ENCODE data around the gene ANTKMT. TPM values are rescaled to one million over a fixed set of nuclear protein-coding genes. Genes with fewer than 3 reads are reported as not detected.
"Not testable (repeated sequence)": the region's sequence is repeated elsewhere in the genome, so short reads cannot be mapped to it uniquely, and the experiment has no call there.

Gene ANTKMT
- total RNA-seq, 2 experiments from 2014 or later, result 8.1 TPM

DNA sequence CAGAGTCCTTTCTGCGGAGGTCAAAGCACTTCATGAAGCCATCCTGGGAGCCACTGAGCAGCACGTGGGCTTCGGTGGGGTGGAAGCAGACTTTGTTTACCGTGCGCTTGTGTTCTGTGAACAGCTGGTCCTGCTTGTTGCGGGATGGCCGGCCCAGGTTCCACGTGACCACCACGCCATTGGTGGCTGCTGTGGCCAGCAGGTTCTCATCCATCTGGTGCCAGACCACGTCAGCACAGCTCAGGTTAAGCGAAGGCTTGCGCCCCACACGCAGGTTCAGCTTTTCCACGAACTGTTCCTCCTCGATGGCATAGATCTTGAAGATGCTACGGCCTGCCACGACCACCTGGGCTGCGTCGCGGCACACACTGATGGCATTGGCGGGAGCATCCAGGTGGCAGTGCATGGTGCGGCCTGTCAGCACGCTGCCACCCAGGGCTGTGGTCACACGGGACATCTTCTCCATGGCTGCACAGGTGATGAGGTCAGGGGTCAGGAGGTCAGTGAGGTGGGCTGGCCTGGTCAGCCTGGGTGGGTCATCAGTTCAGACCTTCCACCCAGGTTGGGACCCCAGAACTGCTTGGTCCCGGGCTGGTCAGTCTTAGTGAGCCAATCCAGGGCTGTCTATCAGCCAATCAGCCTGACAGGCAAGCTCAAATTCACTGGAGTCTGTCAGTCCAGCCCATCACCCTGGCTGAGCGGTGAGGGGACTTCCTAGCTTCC, 31.6 kb upstream of the ANTKMT start:
- POLR2A ChIA-PET, result interaction anchor here (0.9 to 3.0 kb wide), 9 partner anchors 8 to 314 kb away, joined by 3 to 35 read pairs (median 6); partner anchors contain the start of genes CHTF18, METTL26, RHOT2 and RPUSD1
- TF ChIP-seq, protein P1, sequence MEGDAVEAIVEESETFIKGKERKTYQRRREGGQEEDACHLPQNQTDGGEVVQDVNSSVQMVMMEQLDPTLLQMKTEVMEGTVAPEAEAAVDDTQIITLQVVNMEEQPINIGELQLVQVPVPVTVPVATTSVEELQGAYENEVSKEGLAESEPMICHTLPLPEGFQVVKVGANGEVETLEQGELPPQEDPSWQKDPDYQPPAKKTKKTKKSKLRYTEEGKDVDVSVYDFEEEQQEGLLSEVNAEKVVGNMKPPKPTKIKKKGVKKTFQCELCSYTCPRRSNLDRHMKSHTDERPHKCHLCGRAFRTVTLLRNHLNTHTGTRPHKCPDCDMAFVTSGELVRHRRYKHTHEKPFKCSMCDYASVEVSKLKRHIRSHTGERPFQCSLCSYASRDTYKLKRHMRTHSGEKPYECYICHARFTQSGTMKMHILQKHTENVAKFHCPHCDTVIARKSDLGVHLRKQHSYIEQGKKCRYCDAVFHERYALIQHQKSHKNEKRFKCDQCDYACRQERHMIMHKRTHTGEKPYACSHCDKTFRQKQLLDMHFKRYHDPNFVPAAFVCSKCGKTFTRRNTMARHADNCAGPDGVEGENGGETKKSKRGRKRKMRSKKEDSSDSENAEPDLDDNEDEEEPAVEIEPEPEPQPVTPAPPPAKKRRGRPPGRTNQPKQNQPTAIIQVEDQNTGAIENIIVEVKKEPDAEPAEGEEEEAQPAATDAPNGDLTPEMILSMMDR (IDR thresholded peaks at IDR 0.05), result no peak
- Histone ChIP-seq H3K9me3 (ENCODE audit: control insufficient read depth in 1 of 2, insufficient read depth in 1 of 2, low read length in 2 of 2) (peaks cover 0 to 7% of the 10 kb centered on the region in 2 experiments), H3K4me1 (ENCODE audit: insufficient read depth, low read length) (peaks cover 52% of the 10 kb centered on the region), H3K27ac (ENCODE audit: low read depth in 1 of 2, low read length in 2 of 2) (peak overlapping the region; percentile 69 to 73), H3K27me3 (ENCODE audit: control insufficient read depth in 1 of 2, insufficient read depth in 2 of 2, low read length in 2 of 2) (no peaks in the 10 kb centered on the region), H3K36me3 (ENCODE audit: insufficient read depth, low read length) (peaks cover 11% of the 10 kb centered on the region), H3K4me3 (ENCODE audit: low read length) (peak overlapping the region; percentile 88)
- Mint-ChIP-seq H3K36me3 (ENCODE audit: low read depth) (peaks cover 5% of the 10 kb centered on the region), H3K27me3 (no peaks in the 10 kb centered on the region), H3K27ac (peak overlapping the region; percentile 88), H3K9me3 (no peaks in the 10 kb centered on the region), H3K4me1 (ENCODE audit: low read depth) (peaks cover 15% of the 10 kb centered on the region), H3K4me3 (peak overlapping the region; percentile 96)
- CTCF ChIA-PET, result interaction anchor here (1.0 to 1.3 kb wide), 2 partner anchors 22 to 23 kb away, joined by 3 read pairs; no protein-coding TSS in a partner anchor
- ATAC-seq (ENCODE audit: poor library complexity) (no peak), DNase-seq (peak in 1 of 14 experiments; percentile 44)
- intact Hi-C loops (cut with DNase I, micrococcal nuclease), result no loop called here

DNA sequence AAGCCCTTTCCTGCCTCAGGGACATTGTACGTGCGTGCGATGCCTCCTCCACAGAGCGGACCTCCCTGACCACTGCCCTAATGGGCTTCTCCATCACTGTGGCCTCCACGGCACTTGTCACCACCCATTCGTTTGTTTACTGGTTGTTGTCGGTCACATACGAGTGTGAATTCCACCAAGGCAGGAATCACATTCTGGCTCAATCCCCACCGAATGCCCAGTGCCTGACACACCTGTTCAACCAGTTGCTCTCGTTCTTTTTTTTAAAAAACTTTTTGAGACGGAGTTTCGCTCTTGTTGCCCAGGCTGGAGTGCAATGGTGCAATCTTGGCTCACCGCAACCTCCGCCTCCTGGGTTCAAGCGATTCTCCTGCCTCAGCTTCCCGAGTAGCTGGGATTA, 29.7 kb upstream of the ANTKMT start:
- Mint-ChIP-seq H3K4me1 (ENCODE audit: low read depth) (peaks cover 22% of the 10 kb centered on the region), H3K4me3 (peak overlapping the region; percentile 96)
- H3K27ac ChIP-seq (ENCODE audit: low read depth in 1 of 2, low read length in 2 of 2); H3K9me3 Mint-ChIP-seq; H3K27me3 ChIP-seq (ENCODE audit: control insufficient read depth in 1 of 2, insufficient read depth in 2 of 2, low read length in 2 of 2); H3K36me3 ChIP-seq (ENCODE audit: insufficient read depth, low read length); H3K4me3 ChIP-seq (ENCODE audit: low read length); DNase-seq; H3K9me3 ChIP-seq (ENCODE audit: control insufficient read depth in 1 of 2, insufficient read depth in 1 of 2, low read length in 2 of 2); CTCF ChIA-PET; H3K27ac Mint-ChIP-seq; H3K36me3 Mint-ChIP-seq (ENCODE audit: low read depth); ATAC-seq (ENCODE audit: poor library complexity); H3K27me3 Mint-ChIP-seq: not testable (repeated sequence)
- POLR2A ChIA-PET, result interaction anchor here (0.7 to 2.2 kb wide), 4 partner anchors 11 to 116 kb away, joined by 3 to 8 read pairs (median 3); partner anchors contain the start of genes CHTF18, RHOT2, RPUSD1 and STUB1
- intact Hi-C loops (cut with DNase I, micrococcal nuclease), result loop anchor here in 1 of 2 experiments (10.0 kb wide), 2 partner anchors 724 to 1274 kb away; partner anchors contain the start of genes RNF151, RPS2 and UNKL
- H3K4me1 ChIP-seq (ENCODE audit: insufficient read depth, low read length), result peaks cover 51% of the 10 kb centered on the region

DNA sequence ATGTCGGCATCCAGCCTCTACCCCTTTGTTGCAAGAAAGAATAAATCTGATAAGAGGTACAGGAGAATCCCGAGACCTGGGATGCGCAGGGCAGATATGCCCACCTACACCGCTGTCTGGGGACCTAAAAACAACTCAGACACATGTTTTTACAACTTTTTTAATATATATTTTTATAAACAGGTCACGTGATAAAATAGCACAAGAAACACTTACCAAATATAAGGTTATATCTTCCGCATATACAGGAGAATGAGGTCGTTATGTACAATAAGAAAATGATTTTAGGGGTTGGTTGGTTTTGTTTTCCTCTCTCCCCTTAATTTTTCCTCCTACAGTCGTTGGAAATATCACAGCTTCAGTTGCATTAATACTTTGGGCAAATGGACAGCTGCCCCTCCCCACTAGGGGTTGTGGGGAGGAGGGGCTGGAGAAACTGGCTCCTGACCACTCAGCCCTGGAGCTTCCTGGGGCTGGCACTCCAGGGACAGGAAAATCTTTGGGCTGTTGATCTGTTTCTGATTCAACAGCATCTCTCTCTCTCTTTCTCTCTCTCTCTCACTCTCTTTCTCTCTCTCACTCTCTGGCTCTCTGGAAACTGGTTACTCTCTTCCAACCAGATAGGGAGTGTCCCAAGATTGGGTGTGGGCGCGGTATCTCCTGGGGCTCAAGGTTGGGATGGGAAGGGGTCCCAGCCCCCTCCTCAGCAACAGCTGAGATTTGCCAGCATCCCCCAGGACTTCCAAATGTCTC, 28.4 kb upstream of the ANTKMT start:
- ATAC-seq (ENCODE audit: poor library complexity) (no peak), DNase-seq (no peak)
- Histone ChIP-seq H3K9me3 (ENCODE audit: control insufficient read depth in 1 of 2, insufficient read depth in 1 of 2, low read length in 2 of 2) (peaks cover 0 to 7% of the 10 kb centered on the region in 2 experiments), H3K4me1 (ENCODE audit: insufficient read depth, low read length) (peaks cover 56% of the 10 kb centered on the region), H3K27me3 (ENCODE audit: control insufficient read depth in 1 of 2, insufficient read depth in 2 of 2, low read length in 2 of 2) (no peaks in the 10 kb centered on the region), H3K27ac (ENCODE audit: low read depth in 1 of 2, low read length in 2 of 2) (no peak overlapping the region), H3K4me3 (ENCODE audit: low read length) (no peak overlapping the region), H3K36me3 (ENCODE audit: insufficient read depth, low read length) (no peaks in the 10 kb centered on the region)
- peak overlapping the region; percentile 80 for H3K4me3 Mint-ChIP-seq
- no peaks in the 10 kb centered on the region for H3K27me3 Mint-ChIP-seq
- no peaks in the 10 kb centered on the region for H3K9me3 Mint-ChIP-seq
- H3K36me3 Mint-ChIP-seq (ENCODE audit: low read depth), result peaks cover 5% of the 10 kb centered on the region
- H3K4me1 Mint-ChIP-seq (ENCODE audit: low read depth), result peaks cover 22% of the 10 kb centered on the region
- CTCF ChIA-PET, result no interaction called here
- TF ChIP-seq, protein P1 (IDR thresholded peaks at IDR 0.05), result no peak
- H3K27ac Mint-ChIP-seq, result peak overlapping the region; percentile 57
- POLR2A ChIA-PET, result interaction anchor here (1.3 to 4.1 kb wide), 5 partner anchors 8 to 28 kb away, joined by 3 to 55 read pairs (median 6); partner anchors contain the start of genes ANTKMT, JMJD8, RHOT2 and STUB1
- intact Hi-C loops (cut with DNase I, micrococcal nuclease), result loop anchor here in 1 of 2 experiments (10.0 kb wide), 2 partner anchors 722 to 1272 kb away; partner anchors contain the start of genes RNF151, RPS2 and UNKL
